PC-3 (cell line): ENCODE measurements around the gene MACROD1.

Experiments
- CTCF ChIP-seq: fragments of 300-600 bp; sonication (generic); conservative IDR thresholded peaks from 2 replicates; pipeline ENCODE4 v1.5.1; 2017; ENCODE audit warnings: antibody characterized with exemption, low read depth, mild to moderate bottlenecking, low read length
- EZH2phosphoT487 ChIP-seq: fragments of 300-600 bp; sonication (generic); IDR thresholded peaks from 2 replicates; pipeline ENCODE4 v1.6.1; 2018; ENCODE audit warnings: mild to moderate bottlenecking, antibody characterized with exemption, low read length, borderline replicate concordance

- TF ChIP-seq CTCF (no peak), EZH2phosphoT487 (no peak)
Observed at GRCh38 chr11:63996512-63996911, 169.4 kb downstream of the MACROD1 start.
